Raji (cell line): Measurements from ENCODE around the gene COL6A2.

Experiments
- POLR2A ChIP-seq: IDR thresholded peaks from 2 replicates; pipeline ENCODE4 v1.6.1; 2011; ENCODE audit warnings: low read depth, low read length, control low read depth; ENCODE audit not compliant: insufficient read depth

COL6A2 gene

DNA sequence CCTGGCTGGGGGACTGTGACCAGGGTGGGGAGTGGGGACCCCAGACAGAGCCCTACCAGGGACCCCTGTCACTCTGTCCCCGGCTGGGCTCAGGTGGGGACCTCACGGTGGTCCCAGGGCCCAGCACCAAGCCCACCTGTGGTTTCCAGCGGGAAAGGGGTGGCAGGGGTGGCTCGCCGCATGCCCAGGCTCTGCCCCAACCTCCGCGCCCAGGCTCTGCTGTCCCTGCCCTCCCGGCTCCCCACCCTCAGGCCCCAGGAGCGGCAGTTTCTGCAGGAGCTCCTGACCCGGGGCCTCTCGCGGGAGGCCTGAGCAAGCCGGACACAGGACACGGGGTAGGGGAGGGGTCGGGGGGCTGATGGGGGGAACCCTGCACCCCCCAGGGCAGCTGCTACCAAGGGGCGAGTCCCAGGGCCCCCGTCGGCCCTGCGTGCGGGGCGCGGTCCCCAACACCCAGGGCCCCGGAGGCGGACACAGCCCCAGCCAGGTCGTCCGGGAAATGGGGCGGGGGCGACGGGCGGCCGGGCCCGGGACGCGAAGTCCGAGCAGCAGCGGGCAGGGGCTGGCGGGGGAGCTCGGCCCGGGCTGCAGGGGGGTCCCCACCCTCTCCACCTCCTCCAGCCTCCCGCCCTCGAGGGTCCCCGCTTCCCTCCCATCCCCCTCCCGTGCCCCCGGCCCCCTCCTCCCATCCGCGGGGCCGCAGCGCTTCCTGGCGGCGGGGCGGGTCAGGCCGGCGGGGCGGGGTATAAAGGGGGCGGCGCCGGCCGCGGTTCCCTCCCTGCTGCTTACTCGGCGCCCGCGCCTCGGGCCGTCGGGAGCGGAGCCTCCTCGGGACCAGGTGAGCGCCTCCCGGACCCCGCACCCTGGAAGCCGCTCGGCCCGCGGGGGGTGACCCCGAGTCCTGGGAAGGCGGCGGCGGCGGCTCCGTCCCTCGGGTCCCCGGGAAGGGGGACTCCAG lies at the start of gene COL6A2:
COL6A2 (plus strand) TSS at position 777 of the 958 bp plus-strand sequence.
- no peak for TF ChIP-seq POLR2A

GRCh38 chr21:46048926-46049889 lies 48.7 kb upstream of the COL6A2 start:
- TF ChIP-seq POLR2A = no peak

DNA sequence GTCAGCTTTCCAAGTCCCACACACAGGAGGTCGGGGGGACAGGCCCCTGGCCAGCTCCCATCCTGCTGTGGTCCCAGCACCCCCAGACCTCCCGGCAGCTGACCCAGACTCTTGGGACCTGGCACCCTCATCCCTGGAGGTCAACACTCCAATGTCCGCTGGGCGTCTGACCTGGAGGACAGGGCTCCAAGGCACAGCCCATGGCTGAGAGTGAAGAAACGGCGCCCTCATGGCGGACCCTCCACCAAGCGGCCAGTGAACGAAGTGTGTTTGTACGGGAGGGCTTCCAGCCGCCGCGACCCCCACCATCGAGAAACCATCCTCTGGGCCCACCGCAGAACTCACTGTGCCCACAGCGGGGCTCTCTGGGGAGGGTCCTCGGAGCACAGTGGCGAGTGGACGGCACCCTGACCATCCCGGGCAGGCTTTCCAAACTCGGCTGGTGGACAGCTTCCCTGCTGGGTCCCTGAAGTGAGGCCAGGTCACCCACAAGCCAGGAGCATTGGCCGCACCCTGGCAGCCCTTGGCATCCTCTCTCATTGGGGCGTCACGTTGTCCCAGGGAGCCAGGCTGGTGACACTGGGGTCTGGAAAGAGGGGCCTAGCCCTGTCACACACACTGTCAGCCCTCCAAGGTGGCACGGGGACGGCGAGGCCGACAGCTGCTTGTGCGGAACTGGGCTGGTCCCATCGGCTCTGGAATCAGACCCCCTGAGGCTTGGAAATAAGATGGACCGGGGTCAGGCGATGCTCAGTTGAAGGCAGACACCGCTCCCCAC lies 47.8 kb upstream of the COL6A2 start:
- TF ChIP-seq POLR2A = no peak

DNA sequence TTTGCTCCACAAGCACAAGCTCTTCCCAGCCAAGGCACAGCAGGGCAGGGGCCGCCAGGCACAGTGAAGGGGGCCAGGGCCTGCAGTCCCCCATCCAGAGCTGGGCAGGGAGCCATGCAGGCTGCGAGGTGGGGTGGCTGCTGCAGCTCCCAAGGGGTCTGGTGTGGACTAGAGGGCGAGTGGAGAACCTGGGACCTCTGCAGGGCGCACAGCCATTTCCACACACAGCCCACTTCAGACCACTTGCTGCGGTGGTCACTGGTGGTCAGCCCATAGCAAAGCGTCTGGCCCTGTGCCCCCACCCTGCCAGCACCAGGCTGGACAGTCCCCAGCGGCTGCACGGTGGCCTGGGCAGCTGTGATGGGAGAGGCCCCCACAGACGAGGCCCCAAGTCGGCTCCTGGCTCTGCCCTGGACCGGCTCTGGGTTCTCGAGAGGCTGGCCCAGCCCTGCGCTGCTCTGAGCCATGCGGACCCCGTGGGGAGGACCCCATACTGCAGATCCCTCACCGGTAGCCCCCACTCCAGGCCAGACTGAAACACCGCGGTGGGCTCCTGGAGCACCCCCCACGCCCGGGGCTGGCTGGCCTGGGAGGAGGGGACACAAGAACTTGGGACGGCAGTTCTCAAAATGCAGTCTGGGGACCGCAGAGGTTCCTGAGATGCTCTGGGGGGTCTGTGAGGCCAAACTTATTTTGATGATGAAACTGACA lies 47.1 kb upstream of the COL6A2 start:
- TF ChIP-seq POLR2A = no peak

GRCh38 chr21:46051379-46051770 lies 46.5 kb upstream of the COL6A2 start:
- no peak for TF ChIP-seq POLR2A

DNA sequence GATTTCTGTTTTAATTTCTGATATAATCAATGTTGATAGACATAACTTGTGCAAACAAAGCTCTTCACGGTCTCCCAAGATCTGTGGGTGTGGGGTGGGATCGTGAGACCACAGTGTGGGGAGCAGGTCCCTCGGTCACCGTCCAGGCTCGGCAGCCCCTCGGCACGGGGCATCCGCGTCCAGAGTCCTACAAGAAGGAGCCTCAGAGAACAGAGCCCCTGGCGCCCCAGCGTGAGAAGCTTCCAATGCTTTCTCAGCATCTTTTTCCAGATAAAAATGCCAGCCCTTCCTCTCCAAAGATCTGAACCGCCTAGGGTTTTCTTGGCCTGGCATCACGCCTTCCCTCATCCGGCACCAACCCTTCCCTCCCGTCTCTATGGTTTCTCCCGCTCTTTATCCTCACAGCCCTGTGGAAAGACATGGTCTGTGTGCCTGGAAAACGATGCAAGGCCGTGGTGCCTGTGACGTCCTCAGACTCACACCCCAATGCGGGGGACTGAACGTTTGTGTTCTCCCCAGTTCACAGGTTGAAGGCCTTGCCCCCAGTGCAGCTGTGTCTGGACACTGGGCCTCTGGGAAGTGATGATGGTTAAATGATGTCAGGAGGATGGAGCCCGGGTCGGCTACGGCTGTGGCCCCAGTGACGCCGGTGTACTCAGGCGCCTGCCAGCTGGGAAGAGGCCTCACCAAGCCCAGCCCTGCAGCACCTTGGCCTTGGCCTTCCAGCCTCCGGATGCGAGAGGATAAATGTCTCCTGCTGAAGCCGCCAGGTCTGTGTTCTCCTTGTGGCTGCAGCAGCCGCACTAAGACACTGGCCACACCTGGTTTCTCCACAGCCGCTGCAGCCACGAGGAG lies 45.9 kb upstream of the COL6A2 start:
- no peak for TF ChIP-seq POLR2A

DNA sequence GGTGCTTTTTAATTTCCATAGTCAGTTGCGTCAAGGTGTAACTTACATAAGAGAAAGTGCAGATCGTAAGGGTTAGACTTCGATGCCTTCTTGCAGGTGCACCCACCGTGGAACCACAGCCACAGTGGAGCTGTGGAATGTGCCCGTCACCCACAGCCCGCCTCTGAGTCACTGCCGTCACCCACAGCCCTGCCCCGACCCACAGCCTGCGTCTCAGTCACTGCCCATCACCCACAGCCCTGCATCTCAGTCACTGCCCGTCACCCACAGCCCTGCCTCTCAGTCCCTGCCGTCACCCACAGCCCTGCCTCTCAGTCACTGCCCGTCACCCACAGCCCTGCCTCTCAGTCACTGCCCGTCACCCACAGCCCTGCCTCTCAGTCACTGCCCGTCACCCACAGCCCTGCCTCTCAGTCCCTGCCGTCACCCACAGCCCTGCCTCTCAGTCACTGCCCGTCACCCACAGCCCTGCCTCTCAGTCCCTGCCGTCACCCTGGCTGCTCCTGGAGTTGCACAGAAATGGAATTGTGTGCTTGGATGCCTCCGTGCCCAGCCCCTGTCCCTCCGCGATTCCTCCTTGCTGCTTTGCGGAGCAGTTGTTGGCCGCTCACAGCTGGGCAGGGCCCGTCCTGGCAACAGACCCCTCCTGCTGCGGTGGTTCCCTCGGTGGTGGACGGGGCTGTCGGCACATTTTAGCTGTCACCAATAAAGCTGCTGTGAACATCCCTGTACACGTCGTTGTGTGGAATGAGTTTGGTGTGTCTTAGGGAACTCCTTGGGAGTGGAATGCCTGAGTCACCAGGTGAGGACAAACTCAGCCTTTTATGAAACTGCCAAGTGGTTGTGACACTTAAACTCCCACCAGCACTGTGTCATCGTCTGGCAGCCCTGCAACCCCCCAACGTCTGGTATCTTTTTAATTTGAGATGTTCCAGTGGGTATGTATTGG lies 44.9 kb upstream of the COL6A2 start:
- TF ChIP-seq POLR2A = no peak

DNA sequence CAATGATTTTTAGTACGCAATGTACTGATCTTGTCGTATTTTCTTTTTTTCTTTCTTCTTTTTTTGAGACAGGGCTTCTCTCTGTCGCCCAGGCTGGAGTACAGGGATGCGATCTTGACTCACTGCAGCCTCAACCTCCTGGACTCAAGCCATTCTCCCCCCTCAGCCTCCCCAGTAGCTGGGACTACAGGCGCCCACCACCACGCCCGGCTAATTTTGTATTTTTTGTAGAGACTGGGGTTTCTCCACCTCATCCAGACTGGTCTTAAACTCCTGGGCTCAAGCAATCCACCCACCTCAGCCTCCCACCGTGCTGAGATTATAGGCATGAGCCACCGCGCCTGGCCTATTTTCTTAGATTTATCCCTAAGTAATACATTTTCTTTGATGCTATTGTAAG lies 43.9 kb upstream of the COL6A2 start:
- TF ChIP-seq POLR2A = no peak

DNA sequence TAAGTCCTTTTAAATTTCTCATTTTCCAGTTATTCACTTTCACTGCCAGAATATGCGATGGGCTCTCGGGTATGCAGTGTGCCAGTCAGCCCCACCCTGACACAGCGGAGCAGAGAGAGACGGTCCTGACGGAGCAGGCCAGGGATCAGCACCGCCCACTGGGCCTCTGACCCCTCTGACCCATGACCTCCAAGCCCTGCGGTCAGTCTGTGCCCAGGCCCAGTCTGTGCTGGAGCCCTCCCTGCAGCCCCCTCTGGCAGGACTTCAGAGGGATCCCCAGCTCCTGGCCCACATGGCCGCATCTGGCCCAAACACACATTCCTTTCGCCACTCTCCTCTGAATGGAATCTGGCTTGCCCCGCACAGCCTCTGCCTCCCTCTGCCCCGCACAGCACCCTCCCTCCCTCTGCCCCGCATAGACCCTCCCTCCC lies 43.4 kb upstream of the COL6A2 start:
- TF ChIP-seq POLR2A = no peak

GRCh38 chr21:46055863-46056281 lies 42.0 kb upstream of the COL6A2 start:
- TF ChIP-seq POLR2A = no peak

DNA sequence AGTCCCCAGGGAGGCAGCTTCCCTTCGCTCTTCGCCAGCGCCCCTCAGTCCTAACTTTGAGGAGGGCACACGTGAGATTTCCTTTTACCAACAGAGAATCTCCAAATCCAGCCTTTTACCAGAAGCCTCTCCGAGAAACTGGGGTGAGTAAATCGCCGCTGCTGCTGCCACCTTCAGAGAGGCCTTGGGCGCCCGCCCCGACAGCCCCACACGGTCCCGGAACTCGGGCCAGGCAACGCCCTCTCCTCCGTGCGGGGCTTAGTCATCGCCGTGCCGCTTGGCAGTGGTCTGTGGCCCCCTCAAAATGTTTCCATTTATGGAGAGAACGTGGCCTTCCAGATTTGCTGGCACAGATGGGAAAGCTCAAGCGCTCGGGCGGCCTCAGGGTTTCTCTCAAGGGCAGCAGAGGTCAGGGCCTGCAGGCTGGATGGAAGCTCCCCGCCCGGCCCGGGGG lies 41.4 kb upstream of the COL6A2 start:
- TF ChIP-seq POLR2A = no peak

DNA sequence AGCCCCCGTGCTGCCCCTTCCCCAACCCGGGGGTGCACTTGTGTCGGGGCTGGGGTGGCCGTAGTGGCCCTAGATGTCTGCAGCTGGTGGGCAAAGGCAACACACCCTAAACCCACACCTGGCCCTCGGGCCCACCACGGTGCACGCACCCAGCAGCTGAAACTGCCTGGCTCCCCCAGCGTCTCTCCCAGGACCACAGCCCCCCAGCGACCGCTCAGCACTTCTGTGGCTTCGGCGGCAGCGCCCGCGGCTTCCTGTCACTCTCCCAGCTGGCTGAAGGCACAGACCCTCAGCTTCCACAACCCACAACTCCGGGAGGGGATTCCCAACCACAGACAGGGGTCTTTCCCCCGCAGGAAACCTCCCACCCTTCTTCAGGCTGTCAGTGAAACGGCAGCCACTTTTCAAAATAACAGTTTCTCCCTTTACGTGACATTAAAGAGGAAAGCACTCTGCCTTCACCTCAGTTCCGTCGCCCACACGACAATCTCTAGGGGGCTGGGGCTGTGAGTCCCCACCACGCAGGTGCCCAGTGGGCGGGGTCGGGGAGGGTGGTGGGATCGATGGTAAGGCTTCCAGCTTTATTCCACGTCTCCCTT lies 40.7 kb upstream of the COL6A2 start:
- TF ChIP-seq POLR2A = no peak

GRCh38 chr21:46057710-46058241 lies 40.1 kb upstream of the COL6A2 start:
- no peak for TF ChIP-seq POLR2A
